Amniotic stem cell (primary cell): ENCODE measurements around the gene S100Z.
"Not testable (repeated sequence)": the region's sequence is repeated elsewhere in the genome, so short reads cannot be mapped to it uniquely, and the experiment has no call there.

Experiments
- DNase-seq: peaks from one replicate; lab custom pipeline; 2025; lab: John Stamatoyannopoulos, UW

S100Z gene

DNA sequence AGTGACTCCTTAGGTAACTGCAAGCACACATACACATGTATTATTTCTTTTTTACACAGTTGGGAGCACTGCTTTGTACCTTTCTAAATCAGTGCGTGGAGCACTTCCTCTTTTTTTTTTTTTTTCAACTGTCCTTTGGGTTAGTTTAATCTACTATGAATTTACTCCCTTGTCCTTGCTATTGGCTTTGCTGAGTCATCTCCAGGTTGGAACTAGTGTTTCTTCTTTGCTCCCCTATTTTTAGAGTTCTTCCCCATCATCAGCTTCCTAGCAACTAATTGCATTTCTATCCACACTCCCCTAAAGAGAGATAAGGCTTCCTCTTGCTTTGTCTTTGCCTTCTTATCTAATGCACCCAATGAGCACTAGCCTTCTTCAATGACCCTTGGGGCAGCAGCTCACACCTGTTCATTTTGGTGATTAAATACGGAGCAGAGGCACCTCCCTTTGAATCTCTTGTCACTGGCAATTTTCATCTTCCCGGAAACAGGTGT lies 24.3 kb downstream of the S100Z start:
- DNase-seq, result no peak

DNA sequence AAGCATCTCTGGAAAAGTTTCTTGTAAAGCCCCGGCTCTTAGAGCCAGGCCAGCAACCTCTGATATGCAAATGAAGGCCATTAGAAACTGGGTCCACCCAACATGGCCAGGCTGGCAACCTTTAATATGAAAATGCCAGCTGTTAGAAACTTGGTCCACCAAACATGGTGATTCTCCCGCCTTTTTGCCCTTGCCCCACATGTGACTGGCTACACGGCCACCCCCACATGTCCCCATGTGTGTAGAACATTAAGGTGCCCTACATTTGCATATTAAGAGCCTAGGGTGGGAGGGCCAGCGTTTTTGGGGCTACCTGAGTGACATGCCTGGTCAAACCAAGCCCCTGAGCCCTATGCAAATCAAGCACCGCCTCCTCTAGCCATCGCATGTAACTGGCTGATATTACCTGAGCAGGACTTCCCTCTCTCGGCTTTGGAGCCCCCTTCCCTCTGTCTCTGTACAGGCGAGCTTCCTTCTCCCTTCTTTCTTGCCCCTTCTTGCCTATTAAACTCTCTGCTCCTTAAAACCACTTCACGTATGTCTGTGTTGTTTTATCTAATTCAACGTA lies 39.0 kb downstream of the S100Z start:
- no peak for DNase-seq

DNA sequence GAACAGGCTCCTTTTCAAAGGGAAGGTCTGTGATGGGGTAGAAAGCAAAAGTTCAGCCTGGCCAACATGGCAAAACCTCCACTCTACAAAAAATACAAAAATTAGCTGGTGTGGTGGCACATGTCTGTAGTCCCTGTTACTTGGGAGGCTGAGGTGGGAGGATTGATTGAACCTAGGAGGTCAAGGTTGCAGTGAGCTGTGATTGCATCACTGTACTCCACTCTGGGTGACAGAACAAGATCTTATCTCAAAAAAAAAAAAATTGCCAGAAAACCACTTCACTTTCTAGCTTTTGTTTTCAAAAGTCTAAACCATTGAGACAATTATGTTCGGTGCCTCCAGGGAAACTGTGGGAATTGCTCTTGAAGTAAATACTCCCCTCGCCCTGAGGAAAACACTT lies 43.5 kb downstream of the S100Z start:
- no peak for DNase-seq

DNA sequence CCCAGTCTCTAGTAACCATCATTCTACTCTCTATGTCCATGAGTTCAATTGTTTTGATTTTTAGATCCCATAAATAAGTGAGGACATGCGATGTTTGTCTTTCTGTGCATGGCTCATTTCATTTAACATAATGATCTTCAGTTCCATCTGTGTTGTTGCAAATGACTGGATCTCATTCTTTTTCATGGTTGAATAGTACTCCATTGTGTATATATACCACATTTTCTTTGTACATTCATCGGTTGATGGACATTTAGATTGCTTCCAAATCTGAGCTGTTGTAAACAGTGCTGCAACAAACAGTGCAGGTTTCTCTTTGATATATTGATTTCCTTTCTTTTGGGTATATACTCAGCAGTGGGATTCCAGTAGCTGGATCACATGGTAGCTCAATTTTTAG lies 46.4 kb downstream of the S100Z start:
- no peak for DNase-seq

DNA sequence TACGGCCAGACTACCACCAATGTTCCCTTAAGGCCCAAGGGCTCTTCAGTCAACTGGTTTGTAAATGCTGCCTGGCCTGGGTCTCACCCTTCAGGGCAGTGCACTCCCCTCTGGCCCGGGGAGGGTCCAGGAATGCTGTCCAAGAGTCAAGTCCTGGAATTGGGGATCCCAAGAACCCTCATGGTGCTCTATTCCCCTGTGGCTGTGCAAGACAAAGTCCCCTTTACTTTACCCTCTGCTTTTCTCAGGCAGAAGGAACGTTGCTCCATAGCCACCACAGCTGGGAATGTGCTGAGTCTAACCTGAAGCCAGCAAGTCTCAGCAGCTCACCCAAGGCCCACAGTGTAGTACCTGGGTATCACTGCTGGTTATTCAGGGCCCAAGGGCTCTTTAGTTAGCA lies 51.7 kb downstream of the S100Z start:
- no peak for DNase-seq

DNA sequence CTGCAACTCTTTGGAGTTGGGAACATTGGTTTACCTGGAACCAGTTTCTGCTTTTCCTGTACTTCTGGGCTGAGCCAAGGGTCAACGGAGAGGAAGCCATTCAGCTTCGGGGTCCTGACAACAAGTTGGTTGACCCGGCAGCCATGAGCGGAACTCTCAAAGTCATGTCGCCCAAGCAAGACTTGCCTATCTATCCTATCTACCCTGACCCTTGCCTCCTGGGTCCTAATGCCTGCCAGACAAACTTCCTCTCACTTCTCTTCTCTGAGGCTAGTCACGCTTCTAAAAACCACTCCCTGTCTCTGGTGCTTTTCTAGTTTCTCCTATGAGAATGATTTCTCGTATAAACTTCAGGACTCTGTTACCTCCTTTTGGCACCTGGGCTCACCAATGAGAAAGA lies 58.4 kb downstream of the S100Z start:
- DNase-seq, result no peak

DNA sequence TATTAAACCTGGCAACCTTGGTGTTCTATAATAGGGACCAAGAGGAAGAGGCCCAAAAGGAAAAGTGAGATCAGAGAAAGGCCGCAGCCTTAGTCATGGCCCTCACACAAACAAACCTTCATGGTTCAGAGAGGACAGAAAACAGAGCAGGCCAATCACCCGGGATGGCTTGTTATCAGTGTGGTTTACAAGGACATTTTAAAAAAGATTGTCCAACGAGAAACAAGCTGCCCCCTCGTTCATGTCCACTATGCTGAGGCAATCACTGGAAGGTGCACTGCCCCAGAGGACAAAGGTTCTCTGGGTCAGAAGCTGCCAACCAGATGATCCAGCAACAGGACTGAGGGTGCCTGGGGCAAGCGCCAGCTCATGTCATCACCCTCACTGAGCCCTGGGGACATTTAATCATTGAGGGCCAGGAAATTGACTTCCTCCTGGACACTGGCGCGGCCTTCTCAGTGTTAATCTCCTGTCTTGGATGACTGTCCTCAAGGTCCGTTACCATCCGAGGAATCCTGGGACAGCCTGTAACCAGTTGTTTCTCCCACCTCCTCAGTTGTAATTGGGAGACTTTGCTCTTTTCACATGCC lies 60.6 kb downstream of the S100Z start:
- DNase-seq, result not testable (repeated sequence)

DNA sequence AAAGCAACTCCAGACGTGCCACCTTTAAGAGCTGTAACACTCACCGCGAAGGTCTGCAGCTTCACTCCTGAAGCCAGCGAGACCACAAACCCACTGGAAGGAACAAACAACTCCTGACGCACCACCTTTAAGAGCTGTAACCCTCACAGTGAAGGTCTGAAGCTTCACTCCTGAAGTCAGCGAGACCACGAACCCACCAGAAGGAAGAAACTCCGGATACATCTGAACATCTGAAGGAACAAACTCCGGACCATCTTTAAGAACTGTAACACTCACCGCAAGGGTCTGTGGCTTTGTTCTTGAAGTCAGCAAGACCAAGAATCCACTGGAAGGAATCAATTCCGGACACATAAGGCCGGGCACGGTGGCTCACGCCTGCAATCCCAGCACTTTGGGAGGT lies 64.9 kb downstream of the S100Z start:
- DNase-seq, result not testable (repeated sequence)

DNA sequence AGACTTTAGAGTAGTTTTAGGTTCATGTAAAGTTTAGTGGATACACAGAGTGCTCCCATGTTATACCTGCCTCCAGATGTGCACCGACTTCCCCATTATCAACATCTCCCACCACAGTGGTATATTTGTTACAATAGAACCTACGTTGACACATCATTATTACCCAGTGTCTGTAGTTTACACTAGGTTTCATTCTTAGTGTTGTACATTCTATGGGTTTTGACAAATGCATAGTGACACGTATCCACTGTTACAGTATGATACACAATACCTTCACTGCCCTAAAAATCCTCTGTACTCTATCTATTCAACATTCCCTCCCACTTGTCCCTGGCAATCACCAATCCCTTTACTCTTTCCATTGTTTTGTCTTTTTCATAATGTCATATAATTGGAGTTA lies 68.7 kb downstream of the S100Z start:
- DNase-seq, result no peak

DNA sequence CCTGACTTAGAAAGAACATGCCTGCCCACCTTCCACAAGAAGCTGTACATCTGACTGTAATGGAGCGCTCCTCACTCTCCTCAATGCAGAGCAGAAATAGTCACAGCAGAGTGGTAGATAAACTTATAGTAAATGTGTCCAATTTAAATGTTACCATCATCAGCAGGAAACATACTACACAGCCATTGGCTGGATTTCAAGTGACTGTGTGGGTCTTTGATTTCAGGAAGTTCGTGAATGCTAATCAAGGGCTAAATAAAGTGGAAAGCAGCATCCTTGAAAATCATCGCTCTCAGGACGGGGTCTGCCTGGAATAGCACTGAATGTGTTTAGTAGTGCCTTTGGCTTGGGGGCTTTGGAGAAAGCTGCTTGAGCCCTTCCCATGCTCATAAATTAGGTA lies 70.7 kb downstream of the S100Z start:
- DNase-seq, result no peak

DNA sequence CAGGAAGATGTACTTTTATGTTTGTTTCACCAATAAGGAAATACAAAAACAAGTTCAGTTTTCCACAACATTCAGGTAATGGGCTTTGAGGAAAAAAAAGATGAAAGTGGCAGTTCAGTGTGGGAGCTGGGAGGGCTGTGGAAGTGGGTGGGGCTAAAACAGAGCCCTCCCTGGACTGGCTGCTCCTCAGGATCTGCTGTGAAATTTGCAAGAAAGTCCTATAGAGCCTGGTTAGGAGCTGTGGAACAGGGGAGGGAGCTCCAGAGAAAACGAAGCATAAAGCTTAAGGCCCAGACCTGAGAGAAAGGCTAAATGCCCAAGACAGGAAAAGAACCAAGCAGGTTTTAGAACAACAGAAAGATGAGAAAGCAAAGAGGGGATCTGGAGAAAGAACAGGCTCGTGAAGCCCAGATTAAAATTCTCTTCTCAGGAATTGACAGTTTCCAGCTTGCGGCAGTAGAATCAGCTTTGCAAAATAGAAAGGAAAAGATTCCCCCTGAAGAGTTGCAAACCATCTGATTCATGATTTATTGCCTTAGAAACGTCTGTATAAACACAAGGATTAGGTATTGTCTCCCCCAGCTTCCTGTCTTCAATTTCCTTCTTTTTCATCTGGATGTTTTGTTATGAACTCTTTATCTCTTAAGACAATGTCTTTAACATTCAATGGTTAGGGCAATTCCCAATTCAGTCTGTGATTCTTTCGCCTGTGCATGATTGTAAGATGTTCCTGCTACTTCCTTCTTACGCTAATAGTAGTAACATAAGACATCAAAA lies 76.7 kb downstream of the S100Z start:
- no peak for DNase-seq

DNA sequence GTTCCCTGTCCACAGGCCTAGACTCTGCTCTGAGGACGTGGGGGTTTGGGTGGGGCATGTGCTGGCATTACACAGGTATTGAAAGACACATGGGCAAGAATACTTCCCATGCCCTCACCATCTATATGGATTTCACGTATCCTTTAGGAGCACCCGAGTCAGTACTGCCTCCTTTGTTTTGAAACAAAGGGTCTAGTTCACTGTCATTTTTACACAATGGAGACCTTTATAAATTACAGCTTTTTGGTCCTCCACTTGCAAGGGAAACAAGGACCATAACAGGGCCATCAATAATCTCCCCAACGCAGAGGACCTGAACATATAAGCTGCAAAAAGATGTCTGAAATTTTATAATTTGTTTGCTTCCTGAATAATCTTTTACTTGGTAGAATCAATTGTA lies 78.1 kb downstream of the S100Z start:
- DNase-seq, result no peak

DNA sequence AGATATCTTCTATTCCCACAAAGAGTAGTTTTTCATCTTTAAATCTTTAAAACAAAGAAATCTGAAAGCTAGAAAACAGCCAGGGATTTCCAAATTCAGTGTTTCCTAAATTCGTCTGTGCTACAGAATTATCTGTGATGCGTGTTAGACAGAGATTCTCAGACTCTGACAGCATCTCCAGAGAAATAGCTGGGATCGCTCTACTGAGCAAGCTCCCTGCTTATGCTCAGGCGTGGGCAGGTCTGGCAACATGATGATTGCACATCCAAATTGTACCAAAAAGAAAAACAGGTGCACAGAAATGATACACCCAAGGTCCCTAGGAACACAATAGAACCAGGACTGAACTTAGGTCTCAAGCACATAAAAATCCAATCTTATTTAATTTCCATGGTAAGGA lies 80.3 kb downstream of the S100Z start:
- DNase-seq, result no peak

DNA sequence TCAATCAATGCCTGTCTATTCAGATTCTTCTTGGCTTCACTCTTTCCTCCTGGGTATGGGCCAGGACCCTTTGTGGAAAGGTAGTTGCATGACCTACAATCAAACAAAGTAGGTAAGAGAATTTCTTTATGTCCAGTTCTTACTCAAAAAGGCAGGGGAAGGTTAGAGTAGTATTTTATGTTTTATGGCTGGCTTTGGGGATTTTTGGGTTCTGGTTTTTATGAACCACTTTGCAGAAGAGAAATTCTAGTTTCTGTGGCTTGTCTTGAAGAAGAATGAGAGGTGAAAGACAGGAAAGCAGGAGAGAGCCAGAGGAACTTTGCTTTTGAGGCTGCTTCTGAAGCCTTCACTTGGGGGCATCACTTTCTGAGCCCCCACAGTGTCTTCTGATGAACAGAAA lies 88.4 kb downstream of the S100Z start:
- DNase-seq, result no peak

DNA sequence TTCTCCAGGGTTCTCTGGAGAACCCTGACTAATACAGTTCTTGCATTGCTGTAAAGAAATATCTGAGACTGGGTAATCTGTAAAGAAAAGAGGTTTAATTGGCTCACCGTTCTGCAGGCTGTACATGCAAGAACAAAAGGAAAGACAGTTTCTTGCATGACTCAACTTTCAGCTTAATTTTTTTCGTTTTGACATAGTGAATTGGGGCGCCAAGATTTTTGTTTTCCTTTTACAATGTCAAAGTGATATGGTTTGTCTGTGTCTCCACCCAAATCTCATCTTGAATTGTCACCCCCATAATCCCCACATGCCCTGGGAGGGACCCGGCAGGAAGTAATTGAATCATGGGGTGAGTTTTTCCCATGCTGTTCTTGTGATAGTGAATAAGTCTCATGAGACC lies 91.2 kb downstream of the S100Z start:
- DNase-seq, result no peak

DNA sequence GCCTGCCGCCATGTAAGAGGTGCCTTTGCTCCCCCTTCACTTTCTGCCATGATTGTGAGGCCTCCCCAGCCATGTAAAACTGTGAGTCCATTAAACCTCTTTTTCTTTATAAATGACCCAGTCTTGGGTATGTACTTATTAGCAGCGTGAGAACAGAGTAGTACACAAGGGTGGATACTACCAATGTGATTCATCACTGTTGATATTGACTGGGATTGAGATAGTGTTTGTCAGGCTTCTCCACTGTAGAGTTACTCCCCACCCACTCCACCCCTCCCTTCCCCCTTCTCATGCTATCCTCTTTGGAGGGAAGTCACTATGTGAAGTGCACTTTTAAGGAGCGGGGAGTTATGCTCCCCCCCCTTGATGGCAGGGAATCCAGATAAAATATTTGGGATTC lies 91.6 kb downstream of the S100Z start:
- DNase-seq, result no peak

DNA sequence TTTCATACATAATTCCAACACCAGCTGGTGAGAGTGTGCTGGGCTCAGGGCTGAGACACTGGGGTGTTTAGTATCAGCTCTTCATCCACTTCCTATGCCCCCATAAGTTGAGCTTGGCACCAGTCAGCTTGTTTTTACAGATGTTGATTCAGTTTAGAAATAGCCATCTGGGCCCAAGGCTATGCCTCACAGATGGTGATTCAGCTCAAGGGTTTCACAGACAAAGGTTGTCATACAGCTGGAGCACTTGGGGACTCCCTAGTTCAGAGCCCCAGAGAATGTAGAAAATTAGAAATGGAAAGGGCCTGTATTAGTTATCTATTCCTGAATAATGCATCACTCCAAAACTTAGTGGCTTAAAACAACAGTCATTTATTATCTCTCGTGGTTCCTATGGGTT lies 92.8 kb downstream of the S100Z start:
- no peak for DNase-seq

DNA sequence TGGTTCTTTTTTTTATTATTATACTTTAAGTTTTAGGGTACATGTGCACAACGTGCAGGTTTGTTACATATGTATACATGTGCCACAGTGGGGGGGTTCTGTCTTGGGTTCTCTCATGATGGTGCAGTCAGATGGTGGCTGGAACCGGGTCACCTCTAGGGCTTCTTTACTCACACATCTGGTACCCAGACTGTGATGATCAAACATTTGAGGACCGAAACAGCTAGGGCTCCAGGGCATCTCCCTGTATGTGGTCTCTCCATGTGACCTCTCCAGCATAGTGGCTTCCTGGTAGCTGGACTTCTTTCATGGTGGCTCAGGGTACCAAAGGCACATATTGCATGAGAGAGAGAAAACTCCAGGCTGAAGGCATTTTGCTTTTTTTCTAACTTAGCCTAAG lies 93.2 kb downstream of the S100Z start:
- no peak for DNase-seq

DNA sequence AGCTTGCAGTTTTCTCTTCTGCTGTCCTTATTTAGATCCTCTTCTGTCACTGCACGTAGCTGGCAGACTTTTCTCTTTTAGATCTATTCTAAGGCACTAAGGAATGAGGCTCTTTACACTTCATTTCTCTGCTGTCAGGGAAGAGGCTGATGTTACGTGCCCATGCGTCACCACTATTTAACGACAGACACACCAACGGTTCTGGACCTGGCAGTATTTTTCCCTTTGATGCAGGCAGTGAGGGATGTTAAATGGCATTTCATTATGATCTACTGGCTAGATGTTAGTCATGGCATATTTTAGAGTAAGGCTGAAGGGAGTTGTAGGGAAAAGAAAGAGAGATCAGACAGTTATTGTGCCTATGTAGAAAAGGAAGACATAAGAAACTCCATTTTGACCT lies 94.8 kb downstream of the S100Z start:
- no peak for DNase-seq

DNA sequence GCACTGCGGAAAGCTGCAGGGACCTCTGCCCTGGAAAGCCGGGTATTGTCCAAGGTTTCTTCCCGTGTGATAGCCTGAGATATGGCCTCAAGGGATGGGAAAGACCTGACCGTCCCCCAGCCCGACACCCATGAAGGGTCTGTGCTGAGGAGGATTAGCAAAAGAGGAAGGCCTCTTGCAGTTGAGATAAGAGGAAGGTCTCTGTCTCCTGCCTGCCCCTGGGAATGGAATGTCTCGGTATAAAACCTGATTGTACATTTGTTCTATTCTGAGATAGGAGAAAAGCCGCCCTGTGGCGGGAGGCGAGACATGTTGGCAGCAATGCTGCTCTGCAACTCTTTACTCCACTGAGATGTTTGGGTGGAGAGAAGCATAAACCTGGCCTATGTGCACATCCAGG lies 95.4 kb downstream of the S100Z start:
- not testable (repeated sequence) for DNase-seq

DNA sequence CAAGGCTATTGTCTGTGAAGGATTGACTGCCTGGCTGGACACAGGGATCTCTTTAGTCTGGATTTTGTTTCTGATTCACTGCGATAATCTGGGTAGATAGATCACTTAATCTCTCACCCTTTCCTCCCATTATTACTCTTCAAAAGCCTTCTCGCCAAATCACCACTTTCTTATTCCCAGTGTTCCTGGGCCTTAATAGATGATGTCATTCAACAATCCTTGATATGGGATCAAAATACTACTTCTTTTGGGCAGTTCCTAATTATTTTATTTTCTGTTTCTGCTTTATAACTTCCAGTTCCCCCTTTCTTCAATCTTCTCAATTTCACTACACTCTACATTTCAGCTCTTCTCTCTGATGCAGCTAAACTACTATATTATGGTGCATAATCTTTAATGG lies 96.3 kb downstream of the S100Z start:
- DNase-seq, result no peak

DNA sequence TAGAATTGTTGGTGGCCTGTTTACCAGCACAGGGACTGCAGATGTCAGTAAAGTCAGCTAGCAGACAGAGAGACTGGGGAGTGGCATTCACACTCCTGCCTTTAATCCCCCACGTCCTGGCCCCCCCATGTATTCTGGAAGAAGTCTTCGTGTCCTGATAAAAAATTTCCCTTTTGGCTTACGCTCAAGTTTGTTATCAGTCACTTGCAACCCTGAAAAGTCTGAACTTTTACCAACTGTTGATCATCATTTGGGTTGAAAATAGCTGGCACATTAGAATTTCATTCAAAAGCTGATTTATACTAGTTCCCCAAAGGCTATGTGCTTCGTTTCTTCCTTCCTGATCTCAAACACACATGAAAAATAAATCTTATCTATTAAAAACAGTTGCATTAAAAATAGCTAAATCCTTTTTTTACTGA lies 97.3 kb downstream of the S100Z start:
- DNase-seq, result no peak

DNA sequence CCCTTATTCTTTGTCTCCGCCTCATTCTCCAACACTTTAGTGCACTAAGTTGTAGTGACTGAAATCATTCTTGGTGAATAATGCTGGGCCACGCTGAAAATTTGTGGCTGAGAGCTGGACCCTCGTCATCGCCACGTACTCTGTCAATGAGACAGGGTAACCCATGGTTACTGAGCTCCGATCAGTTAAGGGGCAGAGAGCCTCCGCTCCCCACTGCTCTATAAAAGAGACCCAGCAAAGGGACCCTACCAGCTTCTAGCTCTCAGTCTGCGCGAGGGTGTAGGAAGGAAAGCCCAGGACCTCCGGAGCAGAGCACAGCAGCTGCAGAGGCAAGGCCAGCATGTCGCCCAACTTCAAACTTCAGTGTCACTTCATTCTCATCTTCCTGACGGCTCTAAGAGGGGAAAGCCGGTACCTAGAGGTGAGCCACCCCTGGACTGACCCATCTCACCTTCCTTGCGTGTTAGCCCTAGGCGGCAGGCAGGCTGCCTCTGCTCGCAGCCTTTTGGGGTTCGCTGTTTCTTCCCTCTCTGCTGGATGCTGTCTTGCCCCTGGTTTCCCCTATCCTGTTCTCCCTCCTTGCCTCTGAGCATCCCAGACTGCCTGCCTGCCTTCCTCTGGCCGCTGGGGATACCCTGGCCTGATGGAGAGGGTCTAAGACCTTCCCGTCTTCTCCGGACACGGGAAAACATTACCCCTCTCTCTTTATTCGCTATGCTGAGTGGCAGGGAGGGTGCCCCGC lies 103.2 kb downstream of the S100Z start, which contains the start of gene CRHBP:
CRHBP (plus strand) TSS at position 251 of the 742 bp plus-strand sequence; CDS start at position 341, 90 bp downstream.
- DNase-seq, result no peak
